Ovary (tissue), 3 donors: Measurements from ENCODE around the gene ARHGEF4.

Experiments
- POLR2A ChIP-seq: fragments of 450-650 bp; IDR thresholded peaks from one replicate; pipeline ENCODE4 v1.6.1; 2017; ENCODE audit warnings: antibody characterized with exemption, mild to moderate bottlenecking, moderate library complexity
- TF ChIP-seq, protein P1 (sequence below), 3 donors: fragments of 450-650 bp in 2 of 3; fragments of 200-600 bp in 1 of 3; IDR thresholded peaks; one replicate each; pipeline versions ENCODE4 v1.5.1 to v1.8.0; 2016 to 2022; ENCODE audit warnings: antibody characterized with exemption in 3 of 3, mild to moderate bottlenecking in 1 of 3
- donor health status: DM: no; HTN: no; CAD: no.

- no peak for TF ChIP-seq POLR2A
- TF ChIP-seq, protein P1, sequence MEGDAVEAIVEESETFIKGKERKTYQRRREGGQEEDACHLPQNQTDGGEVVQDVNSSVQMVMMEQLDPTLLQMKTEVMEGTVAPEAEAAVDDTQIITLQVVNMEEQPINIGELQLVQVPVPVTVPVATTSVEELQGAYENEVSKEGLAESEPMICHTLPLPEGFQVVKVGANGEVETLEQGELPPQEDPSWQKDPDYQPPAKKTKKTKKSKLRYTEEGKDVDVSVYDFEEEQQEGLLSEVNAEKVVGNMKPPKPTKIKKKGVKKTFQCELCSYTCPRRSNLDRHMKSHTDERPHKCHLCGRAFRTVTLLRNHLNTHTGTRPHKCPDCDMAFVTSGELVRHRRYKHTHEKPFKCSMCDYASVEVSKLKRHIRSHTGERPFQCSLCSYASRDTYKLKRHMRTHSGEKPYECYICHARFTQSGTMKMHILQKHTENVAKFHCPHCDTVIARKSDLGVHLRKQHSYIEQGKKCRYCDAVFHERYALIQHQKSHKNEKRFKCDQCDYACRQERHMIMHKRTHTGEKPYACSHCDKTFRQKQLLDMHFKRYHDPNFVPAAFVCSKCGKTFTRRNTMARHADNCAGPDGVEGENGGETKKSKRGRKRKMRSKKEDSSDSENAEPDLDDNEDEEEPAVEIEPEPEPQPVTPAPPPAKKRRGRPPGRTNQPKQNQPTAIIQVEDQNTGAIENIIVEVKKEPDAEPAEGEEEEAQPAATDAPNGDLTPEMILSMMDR (IDR thresholded peaks at IDR 0.05): no peak
Measured at GRCh38 chr2:131067465-131068125, 230.9 kb downstream of the ARHGEF4 start.
